Activated CD4-positive, alpha-beta T cell treated with anti-CD3 and anti-CD28 coated beads for 36 hours (primary cell): ENCODE data around the gene FMN1. TPM values are rescaled to one million over a fixed set of nuclear protein-coding genes. Genes with fewer than 3 reads are reported as not detected.

Experiments
- ATAC-seq: fragments of 200-7000 bp; cut with Tn5 transposase; one replicate; pipeline ENCODE4 v1.10.0; 2021; ENCODE audit warnings: mild to moderate bottlenecking, moderate library complexity
- CTCF ChIA-PET: fragments of 350-600 bp; sonication (Branson Sonifier 250); formaldehyde crosslinking; loops from one replicate; lab custom pipeline; 2021; ENCODE audit warnings: antibody characterized with exemption; lab: Charles Lee
- POLR2A ChIA-PET: fragments of 350-600 bp; sonication (Branson Sonifier 250); formaldehyde crosslinking; loops from one replicate; lab custom pipeline; 2021; ENCODE audit warnings: antibody characterized with exemption, inconsistent platforms; lab: Charles Lee
- DNase-seq: peaks from one replicate; pipeline ENCODE4 v3.0.0-alpha.2; 2020
- H3K27ac Mint-ChIP-seq: one replicate; pipeline ENCODE4 v1.8.0; 2021; ENCODE audit warnings: mixed read lengths
- H3K27me3 Mint-ChIP-seq: one replicate; pipeline ENCODE4 v1.8.0; 2021; ENCODE audit warnings: mixed read lengths
- H3K36me3 Mint-ChIP-seq: one replicate; pipeline ENCODE4 v1.8.0; 2021; ENCODE audit warnings: low read depth, mixed read lengths
- H3K4me1 Mint-ChIP-seq: one replicate; pipeline ENCODE4 v1.8.0; 2021; ENCODE audit warnings: mixed read lengths
- H3K4me3 Mint-ChIP-seq: one replicate; pipeline ENCODE4 v1.8.0; 2021; ENCODE audit warnings: mild to moderate bottlenecking, moderate library complexity, mixed read lengths
- H3K9me3 Mint-ChIP-seq: one replicate; pipeline ENCODE4 v1.8.0; 2021; ENCODE audit warnings: low read depth, mixed read lengths
- intact Hi-C, 2 experiments: fragments of 100-400 bp; cut with DNase I in 1 of 2; cut with micrococcal nuclease in 1 of 2; formaldehyde crosslinking; loops; one replicate each; pipeline versions ENCODE4 v1.14.2 to v1.15.1; 2022 to 2024; cut with DNase I, micrococcal nuclease
- total RNA-seq, 2 experiments: library from RNA; stranded (reverse); gene quantifications; one replicate each; pipeline ENCODE4 v1.2.3, GENCODE V29; 2021

Gene FMN1
- total RNA-seq, 2 experiments from 2014 or later, result 0.09 to 0.21 TPM

GRCh38 chr15:32881528-32881927, 313.0 kb downstream of the FMN1 start:
- Mint-ChIP-seq H3K4me1 (no peaks in the 10 kb centered on the region), H3K4me3 (no peak overlapping the region), H3K9me3 (no peaks in the 10 kb centered on the region), H3K36me3 (no peaks in the 10 kb centered on the region), H3K27ac (no peak overlapping the region), H3K27me3 (no peaks in the 10 kb centered on the region)
- ChIA-PET POLR2A (no interaction called here), CTCF (no interaction called here)
- intact Hi-C loops, result no loop called here
- DNase-seq, result no peak
- ATAC-seq, result no peak

- DNase-seq (no peak), ATAC-seq (no peak)
- Mint-ChIP-seq H3K4me3 (no peak overlapping the region), H3K27ac (no peak overlapping the region), H3K4me1 (no peaks in the 10 kb centered on the region), H3K36me3 (no peaks in the 10 kb centered on the region), H3K9me3 (no peaks in the 10 kb centered on the region), H3K27me3 (no peaks in the 10 kb centered on the region)
- POLR2A ChIA-PET, result no interaction called here
- CTCF ChIA-PET, result no interaction called here
- intact Hi-C loops, result no loop called here
Observed at GRCh38 chr15:32880642-32881041, 313.9 kb downstream of the FMN1 start.

- Mint-ChIP-seq H3K27ac (no peak overlapping the region), H3K9me3 (no peaks in the 10 kb centered on the region), H3K27me3 (no peaks in the 10 kb centered on the region), H3K4me1 (no peaks in the 10 kb centered on the region), H3K36me3 (no peaks in the 10 kb centered on the region), H3K4me3 (no peak overlapping the region)
- DNase-seq, result no peak
- ChIA-PET CTCF (no interaction called here), POLR2A (no interaction called here)
- ATAC-seq, result no peak
- intact Hi-C loops, result loop anchor here in 1 of 2 experiments (10.0 kb wide), 1 partner anchor 1005 kb away; no protein-coding TSS in a partner anchor
Observed at GRCh38 chr15:32879980-32880379, 314.5 kb downstream of the FMN1 start.

GRCh38 chr15:32878869-32879805, 315.4 kb downstream of the FMN1 start:
- H3K9me3 Mint-ChIP-seq, result no peaks in the 10 kb centered on the region
- ChIA-PET POLR2A (interaction anchor here (0.6 kb wide), 1 partner anchor 598 kb away, joined by 4 read pairs; no protein-coding TSS in a partner anchor), CTCF (no interaction called here)
- intact Hi-C loops, result loop anchor here in 1 of 2 experiments (10.0 kb wide), 1 partner anchor 1006 kb away; no protein-coding TSS in a partner anchor
- ATAC-seq (no peak), DNase-seq (no peak)
- no peaks in the 10 kb centered on the region for H3K36me3 Mint-ChIP-seq
- no peak overlapping the region for H3K27ac Mint-ChIP-seq
- H3K4me1 Mint-ChIP-seq, result no peaks in the 10 kb centered on the region
- H3K4me3 Mint-ChIP-seq, result no peak overlapping the region
- H3K27me3 Mint-ChIP-seq, result peaks cover 2% of the 10 kb centered on the region

GRCh38 chr15:32878342-32878741, 316.2 kb downstream of the FMN1 start:
- ATAC-seq (no peak), DNase-seq (no peak)
- intact Hi-C loops, result loop anchor here in 1 of 2 experiments (10.0 kb wide), 1 partner anchor 1006 kb away; no protein-coding TSS in a partner anchor
- ChIA-PET POLR2A (interaction anchor here (0.6 kb wide), 1 partner anchor 599 kb away, joined by 4 read pairs; no protein-coding TSS in a partner anchor), CTCF (interaction anchor here (0.7 to 1.1 kb wide), 2 partner anchors 233 to 236 kb away, joined by 3 read pairs; no protein-coding TSS in a partner anchor)
- Mint-ChIP-seq H3K4me1 (no peaks in the 10 kb centered on the region), H3K4me3 (no peak overlapping the region), H3K9me3 (no peaks in the 10 kb centered on the region), H3K27ac (no peak overlapping the region), H3K27me3 (peaks cover 2% of the 10 kb centered on the region), H3K36me3 (no peaks in the 10 kb centered on the region)

- peaks cover 2% of the 10 kb centered on the region for H3K27me3 Mint-ChIP-seq
- DNase-seq (no peak), ATAC-seq (no peak)
- intact Hi-C loops, result loop anchor here in 1 of 2 experiments (10.0 kb wide), 1 partner anchor 1007 kb away; no protein-coding TSS in a partner anchor
- no peak overlapping the region for H3K4me3 Mint-ChIP-seq
- H3K9me3 Mint-ChIP-seq, result no peaks in the 10 kb centered on the region
- no peaks in the 10 kb centered on the region for H3K4me1 Mint-ChIP-seq
- no peak overlapping the region for H3K27ac Mint-ChIP-seq
- H3K36me3 Mint-ChIP-seq, result no peaks in the 10 kb centered on the region
- CTCF ChIA-PET, result interaction anchor here (1.1 to 1.6 kb wide), 2 partner anchors 10 to 232 kb away, joined by 3 to 5 read pairs; no protein-coding TSS in a partner anchor
- POLR2A ChIA-PET, result no interaction called here
Observed at GRCh38 chr15:32877252-32878019, 317.1 kb downstream of the FMN1 start.

- DNase-seq (no peak), ATAC-seq (no peak)
- intact Hi-C loops, result loop anchor here (5.0 to 10.0 kb wide), 2 partner anchors 39 to 1011 kb away; no protein-coding TSS in a partner anchor
- no peaks in the 10 kb centered on the region for H3K9me3 Mint-ChIP-seq
- peaks cover 2% of the 10 kb centered on the region for H3K27me3 Mint-ChIP-seq
- POLR2A ChIA-PET, result no interaction called here
- no peaks in the 10 kb centered on the region for H3K4me1 Mint-ChIP-seq
- CTCF ChIA-PET, result interaction anchor here (1.0 kb wide), 1 partner anchor 29 kb away, joined by 4 read pairs; no protein-coding TSS in a partner anchor
- H3K4me3 Mint-ChIP-seq, result no peak overlapping the region
- H3K27ac Mint-ChIP-seq, result no peak overlapping the region
- H3K36me3 Mint-ChIP-seq, result no peaks in the 10 kb centered on the region
Observed at GRCh38 chr15:32873284-32874114, 321.0 kb downstream of the FMN1 start.

- CTCF ChIA-PET, result no interaction called here
- POLR2A ChIA-PET, result no interaction called here
- H3K36me3 Mint-ChIP-seq, result no peaks in the 10 kb centered on the region
- no peaks in the 10 kb centered on the region for H3K4me1 Mint-ChIP-seq
- DNase-seq, result no peak
- peaks cover 2% of the 10 kb centered on the region for H3K27me3 Mint-ChIP-seq
- no peak overlapping the region for H3K4me3 Mint-ChIP-seq
- H3K9me3 Mint-ChIP-seq, result no peaks in the 10 kb centered on the region
- intact Hi-C loops, result loop anchor here (5.0 to 10.0 kb wide), 2 partner anchors 40 to 1012 kb away; no protein-coding TSS in a partner anchor
- no peak for ATAC-seq
- no peak overlapping the region for H3K27ac Mint-ChIP-seq
Observed at GRCh38 chr15:32872621-32873283, 321.8 kb downstream of the FMN1 start.

GRCh38 chr15:32871883-32872282, 322.6 kb downstream of the FMN1 start:
- peaks cover 2% of the 10 kb centered on the region for H3K27me3 Mint-ChIP-seq
- DNase-seq (no peak), ATAC-seq (no peak)
- no peaks in the 10 kb centered on the region for H3K9me3 Mint-ChIP-seq
- no peak overlapping the region for H3K4me3 Mint-ChIP-seq
- no peaks in the 10 kb centered on the region for H3K36me3 Mint-ChIP-seq
- no peak overlapping the region for H3K27ac Mint-ChIP-seq
- H3K4me1 Mint-ChIP-seq, result no peaks in the 10 kb centered on the region
- intact Hi-C loops, result loop anchor here (5.0 to 10.0 kb wide), 2 partner anchors 40 to 1013 kb away; no protein-coding TSS in a partner anchor
- ChIA-PET CTCF (no interaction called here), POLR2A (no interaction called here)
